Osteoblast (primary cell): ENCODE measurements around the gene OTOA. TPM values are rescaled to one million over a fixed set of nuclear protein-coding genes. Genes with fewer than 3 reads are reported as not detected.
A peak's percentile ranks its signal among the peaks of the same experiment; 100 is the strongest.

Experiments used
- DNase-seq: peaks from one replicate; pipeline ENCODE4 v3.0.0; 2011; ENCODE audit warnings: low spot score, mixed read lengths; ENCODE audit not compliant: insufficient read length; ENCODE audit errors: missing footprints
- H2AFZ ChIP-seq: 2 replicates; pipeline ENCODE4 v1.6.0; 2011; ENCODE audit warnings: mild to moderate bottlenecking, low read length
- H3K27ac ChIP-seq: 2 replicates; pipeline ENCODE4 v1.5.1; 2011; ENCODE audit warnings: mild to moderate bottlenecking, low read depth, low read length, moderate library complexity
- H3K27me3 ChIP-seq: 2 replicates; pipeline ENCODE4 v1.6.0; 2012; ENCODE audit warnings: mild to moderate bottlenecking, control low read depth, inconsistent platforms, low read length, moderate library complexity; ENCODE audit not compliant: insufficient read depth
- H3K36me3 ChIP-seq: 2 replicates; pipeline ENCODE4 v1.5.1; 2011; ENCODE audit warnings: mild to moderate bottlenecking, low read length, control low read depth, moderate library complexity; ENCODE audit not compliant: insufficient read depth
- H3K4me1 ChIP-seq: 2 replicates; pipeline ENCODE4 v1.5.1; 2011; ENCODE audit warnings: mild to moderate bottlenecking, low read length, control low read depth, moderate library complexity; ENCODE audit not compliant: insufficient read depth
- H3K4me2 ChIP-seq: 2 replicates; pipeline ENCODE4 v1.6.0; 2011; ENCODE audit warnings: mild to moderate bottlenecking, low read length; ENCODE audit not compliant: insufficient read depth
- H3K4me3 ChIP-seq: fragments of 200-600 bp; sonication (generic); 3 replicates; pipeline ENCODE4 v1.5.1; 2012; ENCODE audit warnings: mild to moderate bottlenecking, low read length, inconsistent platforms; ENCODE audit not compliant: insufficient read depth
- H3K79me2 ChIP-seq: 2 replicates; pipeline ENCODE4 v1.6.0; 2012; ENCODE audit warnings: mild to moderate bottlenecking, low read length, control low read depth, inconsistent platforms; ENCODE audit not compliant: insufficient read depth
- H3K9me3 ChIP-seq: 2 replicates; pipeline ENCODE4 v1.5.1; 2011; ENCODE audit warnings: low read depth, low read length, control low read depth
- H4K20me1 ChIP-seq: 2 replicates; pipeline ENCODE4 v1.6.0; 2012; ENCODE audit warnings: mild to moderate bottlenecking, low read length, control low read depth; ENCODE audit not compliant: insufficient read depth
- total RNA-seq: library from RNA; depleted of rRNA; stranded (reverse); fragments of >200 nt; gene quantifications from 2 replicates; pipeline ENCODE4 v1.2.3, GENCODE V29; 2012
- TF ChIP-seq, protein P1 (sequence below): IDR thresholded peaks from 2 replicates; pipeline ENCODE4 v1.5.1; 2011; ENCODE audit warnings: mild to moderate bottlenecking, low read depth, low read length, moderate library complexity; ENCODE audit errors: extremely low read depth

OTOA gene
- total RNA-seq, result under 0.01 TPM in 2 replicates

DNA sequence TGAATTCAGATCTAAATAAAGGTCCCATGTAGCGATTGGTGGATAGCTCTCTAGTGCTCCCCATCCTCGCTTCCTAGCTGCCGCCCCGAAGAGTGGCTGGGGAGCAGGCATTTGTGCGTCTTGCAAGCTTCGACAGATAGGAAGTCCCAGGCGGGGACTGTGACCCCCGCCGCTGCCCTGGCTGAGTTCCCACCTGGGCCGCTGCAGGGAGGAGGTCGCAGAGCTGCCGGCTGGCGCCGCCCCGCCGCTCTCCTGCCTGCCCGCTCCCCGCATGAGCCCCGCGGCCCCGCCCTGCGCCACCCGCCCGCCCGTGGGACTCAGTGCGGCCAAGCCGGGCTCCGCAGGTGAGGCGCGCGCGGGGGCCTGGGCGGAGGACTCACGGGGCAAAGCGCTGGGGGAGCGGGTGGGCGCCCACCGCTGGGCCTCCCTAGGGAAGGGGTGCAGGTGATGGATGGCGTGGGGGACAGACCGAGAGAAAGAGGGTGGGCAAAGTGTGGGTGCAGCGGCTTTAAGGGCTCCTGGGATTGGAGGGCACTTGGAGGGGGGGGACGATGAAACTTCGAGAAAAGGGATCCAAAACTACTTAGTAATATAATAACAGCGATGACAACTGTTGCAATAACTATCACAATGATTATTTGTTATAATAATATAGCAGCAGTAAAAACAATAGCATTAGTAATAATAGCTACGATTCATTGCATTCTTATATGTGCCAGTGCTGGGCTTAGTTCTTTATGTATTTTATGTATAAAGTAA, at the start of gene OTOA:
TSS of gene OTOA (plus strand) at position 80 of the 759 bp plus-strand sequence. CDS start 14,547 bp downstream, outside the sequence.
- peaks cover 3% of the 10 kb centered on the region for H4K20me1 ChIP-seq
- TF ChIP-seq, protein P1, sequence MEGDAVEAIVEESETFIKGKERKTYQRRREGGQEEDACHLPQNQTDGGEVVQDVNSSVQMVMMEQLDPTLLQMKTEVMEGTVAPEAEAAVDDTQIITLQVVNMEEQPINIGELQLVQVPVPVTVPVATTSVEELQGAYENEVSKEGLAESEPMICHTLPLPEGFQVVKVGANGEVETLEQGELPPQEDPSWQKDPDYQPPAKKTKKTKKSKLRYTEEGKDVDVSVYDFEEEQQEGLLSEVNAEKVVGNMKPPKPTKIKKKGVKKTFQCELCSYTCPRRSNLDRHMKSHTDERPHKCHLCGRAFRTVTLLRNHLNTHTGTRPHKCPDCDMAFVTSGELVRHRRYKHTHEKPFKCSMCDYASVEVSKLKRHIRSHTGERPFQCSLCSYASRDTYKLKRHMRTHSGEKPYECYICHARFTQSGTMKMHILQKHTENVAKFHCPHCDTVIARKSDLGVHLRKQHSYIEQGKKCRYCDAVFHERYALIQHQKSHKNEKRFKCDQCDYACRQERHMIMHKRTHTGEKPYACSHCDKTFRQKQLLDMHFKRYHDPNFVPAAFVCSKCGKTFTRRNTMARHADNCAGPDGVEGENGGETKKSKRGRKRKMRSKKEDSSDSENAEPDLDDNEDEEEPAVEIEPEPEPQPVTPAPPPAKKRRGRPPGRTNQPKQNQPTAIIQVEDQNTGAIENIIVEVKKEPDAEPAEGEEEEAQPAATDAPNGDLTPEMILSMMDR, result no peak
- H3K4me3 ChIP-seq, result no peak within 1 kb of the TSS
- H3K27me3 ChIP-seq, result peaks cover 26% of the 10 kb centered on the region
- H3K79me2 ChIP-seq, result no peaks in the 10 kb centered on the region
- no peaks in the 10 kb centered on the region for H3K9me3 ChIP-seq
- H3K36me3 ChIP-seq, result no peaks in the 10 kb centered on the region
- DNase-seq, result peak; percentile 86
- H3K4me2 ChIP-seq, result no peak within 1 kb of the TSS
- no peak within 1 kb of the TSS for H3K27ac ChIP-seq
- no peaks in the 10 kb centered on the region for H3K4me1 ChIP-seq
- H2AFZ ChIP-seq, result no peak within 1 kb of the TSS

- Histone ChIP-seq H3K79me2 (peaks cover 91% of the 10 kb centered on the region), H3K27me3 (no peaks in the 10 kb centered on the region), H3K4me2 (no peak overlapping the region), H3K27ac (no peak overlapping the region), H2AFZ (no peak overlapping the region), H3K4me3 (no peak overlapping the region), H4K20me1 (peaks cover 15% of the 10 kb centered on the region), H3K9me3 (no peaks in the 10 kb centered on the region), H3K36me3 (peaks cover 27% of the 10 kb centered on the region), H3K4me1 (peaks cover 23% of the 10 kb centered on the region)
- DNase-seq, result no peak
- TF ChIP-seq, protein P1, result peak; percentile 16
These were observed 48.9 kb upstream of the OTOA start for GRCh38 chr16:21614896-21615295.

GRCh38 chr16:21617607-21618006, 46.2 kb upstream of the OTOA start:
- H3K4me3 ChIP-seq, result no peak overlapping the region
- no peak for DNase-seq
- no peak overlapping the region for H2AFZ ChIP-seq
- H3K27me3 ChIP-seq, result no peaks in the 10 kb centered on the region
- no peak overlapping the region for H3K27ac ChIP-seq
- peaks cover 6% of the 10 kb centered on the region for H3K4me1 ChIP-seq
- H3K36me3 ChIP-seq, result peaks cover 27% of the 10 kb centered on the region
- no peaks in the 10 kb centered on the region for H3K9me3 ChIP-seq
- H3K79me2 ChIP-seq, result peaks cover 87% of the 10 kb centered on the region
- TF ChIP-seq, protein P1, result no peak
- peaks cover 4% of the 10 kb centered on the region for H4K20me1 ChIP-seq
- no peak overlapping the region for H3K4me2 ChIP-seq

DNA sequence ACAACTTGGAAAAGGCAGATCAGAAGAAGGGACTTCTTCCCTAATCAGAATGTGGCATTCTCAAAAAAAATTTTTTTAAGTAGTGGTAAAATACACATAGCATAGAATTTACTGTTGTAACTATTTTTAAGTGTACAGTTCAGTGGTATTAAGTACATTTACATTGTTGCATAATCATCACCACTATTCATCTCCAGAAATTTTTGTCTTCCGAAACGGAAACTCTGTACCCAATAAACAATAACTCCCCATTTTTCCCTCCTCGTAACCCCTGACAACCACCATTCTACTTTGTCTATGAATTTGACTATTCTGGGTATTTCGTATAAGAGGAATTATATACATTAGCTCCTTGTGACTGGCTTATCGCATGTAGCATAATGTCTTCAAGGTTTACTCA, 45.5 kb upstream of the OTOA start:
- TF ChIP-seq, protein P1, result no peak
- Histone ChIP-seq H4K20me1 (peaks cover 4% of the 10 kb centered on the region), H3K4me3 (no peak overlapping the region), H3K9me3 (no peaks in the 10 kb centered on the region), H3K4me2 (no peak overlapping the region), H3K27ac (no peak overlapping the region), H3K4me1 (peaks cover 6% of the 10 kb centered on the region), H3K36me3 (peaks cover 27% of the 10 kb centered on the region), H3K27me3 (no peaks in the 10 kb centered on the region), H2AFZ (no peak overlapping the region), H3K79me2 (peaks cover 87% of the 10 kb centered on the region)
- no peak for DNase-seq
